ENCODE measurements around the gene CLK4.

Gene CLK4

GRCh38 chr5:178605788-178606187, 21.1 kb downstream of the CLK4 start:
- no peak overlapping the region for H3K4me3 ChIP-seq (ENCODE audit: low read depth, low read length)
- no peak for DNase-seq (ENCODE audit: low read depth)
- TF ChIP-seq CTCF (IDR thresholded peaks at IDR 0.05; ENCODE audit: control insufficient read depth, extremely low read depth, insufficient read depth), result no peak

- no peak overlapping the region for H3K4me3 ChIP-seq (ENCODE audit: low read depth, low read length)
- DNase-seq (ENCODE audit: low read depth), result no peak
- TF ChIP-seq CTCF (IDR thresholded peaks at IDR 0.05; ENCODE audit: control insufficient read depth, extremely low read depth, insufficient read depth), result no peak
Observed at GRCh38 chr5:178602752-178603151, 24.1 kb downstream of the CLK4 start.

- no peak overlapping the region for H3K4me3 ChIP-seq (ENCODE audit: low read depth, low read length)
- DNase-seq (ENCODE audit: low read depth), result no peak
- no peak for TF ChIP-seq CTCF (IDR thresholded peaks at IDR 0.05; ENCODE audit: control insufficient read depth, extremely low read depth, insufficient read depth)
Observed at GRCh38 chr5:178595750-178596149, 31.1 kb downstream of the CLK4 start.

- TF ChIP-seq CTCF (IDR thresholded peaks at IDR 0.05; ENCODE audit: control insufficient read depth, extremely low read depth, insufficient read depth), result no peak
- no peak for DNase-seq (ENCODE audit: low read depth)
- H3K4me3 ChIP-seq (ENCODE audit: low read depth, low read length), result no peak overlapping the region
Observed at GRCh38 chr5:178595150-178595549, 31.7 kb downstream of the CLK4 start.

GRCh38 chr5:178590924-178591423, 35.9 kb downstream of the CLK4 start:
- no peak overlapping the region for H3K4me3 ChIP-seq (ENCODE audit: low read depth, low read length)
- TF ChIP-seq CTCF (IDR thresholded peaks at IDR 0.05; ENCODE audit: control insufficient read depth, extremely low read depth, insufficient read depth), result no peak
- DNase-seq (ENCODE audit: low read depth), result no peak

GRCh38 chr5:178590141-178590923, 36.5 kb downstream of the CLK4 start, which contains the start of gene COL23A1:
Gene COL23A1, minus strand, starts transcription at chr5:178590393.
- peak; percentile 95 for TF ChIP-seq CTCF (IDR thresholded peaks at IDR 0.05; ENCODE audit: control insufficient read depth, extremely low read depth, insufficient read depth)
- H3K4me3 ChIP-seq (ENCODE audit: low read depth, low read length), result peak within 1 kb of the TSS; percentile 47
- DNase-seq (ENCODE audit: low read depth), result no peak

Measured in LNCaP clone FGC (cell line).